NB4 (cell line): ENCODE results near the gene RNF152.

ENCODE experiments used
- CTCF ChIP-seq: IDR thresholded peaks from one replicate; pipeline ENCODE4 v1.5.1; 2012; ENCODE audit warnings: low read depth, low read length
- MYC ChIP-seq: IDR thresholded peaks from 2 replicates; pipeline ENCODE4 v1.6.1; 2011; ENCODE audit warnings: low read depth, low read length

GRCh38 chr18:61900504-61901281, 7.9 kb upstream of the RNF152 start:
- no peak for TF ChIP-seq CTCF
- no peak for TF ChIP-seq MYC
